HG03097 (cell line): ENCODE measurements around the gene SERF1A.
A peak's percentile ranks its signal among the peaks of the same experiment; 100 is the strongest.
"Not testable (repeated sequence)": the region's sequence is repeated elsewhere in the genome, so short reads cannot be mapped to it uniquely, and the experiment has no call there.

Experiments used
- ATAC-seq: cut with Tn5 transposase; IDR thresholded peaks from one replicate; pipeline ENCODE4 v1.9.1; 2021; ENCODE audit not compliant: unreplicated experiment, low FRiP score

SERF1A gene

DNA sequence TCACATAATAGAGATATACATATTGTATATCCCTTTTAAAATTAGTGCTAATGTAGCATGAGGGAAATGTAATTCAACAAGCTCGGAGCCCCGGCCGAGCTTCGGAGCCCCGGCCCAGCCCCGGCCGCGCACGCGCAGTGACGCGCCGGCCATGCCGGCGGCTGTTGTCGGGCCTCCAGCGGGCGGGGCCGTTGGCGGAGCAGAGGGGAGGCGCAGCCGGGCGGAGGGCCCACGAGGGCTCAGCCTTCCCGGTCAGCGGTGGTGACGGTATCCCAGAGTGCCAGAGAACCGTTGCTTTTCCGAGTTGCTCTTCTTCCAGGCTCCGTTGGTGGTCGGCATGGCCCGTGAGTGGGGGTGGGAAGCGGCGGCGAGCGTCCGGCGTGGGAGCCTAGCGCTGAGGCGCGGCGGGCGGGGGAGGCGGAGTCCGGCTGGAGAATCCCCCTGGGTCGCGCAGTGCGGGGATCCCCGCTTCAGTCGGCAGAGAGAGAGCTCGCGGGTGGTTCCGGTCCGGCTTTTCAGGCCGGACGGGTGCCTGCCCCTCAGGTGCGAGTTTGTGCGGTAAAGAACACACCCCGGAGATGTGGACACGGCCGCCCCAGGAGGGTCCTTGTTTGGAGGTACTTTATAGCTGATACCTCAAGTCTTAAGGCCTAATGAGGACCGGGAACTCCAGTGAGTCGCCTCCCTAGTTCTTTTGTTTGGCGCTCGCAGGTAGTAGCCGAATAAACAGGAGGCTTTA, at the start of gene SERF1A:
Gene SERF1A (plus strand): TSS at position 137 of the 739 bp plus-strand sequence. CDS start 201 bp downstream, at position 338.
- ATAC-seq, result peak; percentile 85

- not testable (repeated sequence) for ATAC-seq
These were observed 33.7 kb upstream of the SERF1A start for GRCh38 chr5:70866778-70867177.

DNA sequence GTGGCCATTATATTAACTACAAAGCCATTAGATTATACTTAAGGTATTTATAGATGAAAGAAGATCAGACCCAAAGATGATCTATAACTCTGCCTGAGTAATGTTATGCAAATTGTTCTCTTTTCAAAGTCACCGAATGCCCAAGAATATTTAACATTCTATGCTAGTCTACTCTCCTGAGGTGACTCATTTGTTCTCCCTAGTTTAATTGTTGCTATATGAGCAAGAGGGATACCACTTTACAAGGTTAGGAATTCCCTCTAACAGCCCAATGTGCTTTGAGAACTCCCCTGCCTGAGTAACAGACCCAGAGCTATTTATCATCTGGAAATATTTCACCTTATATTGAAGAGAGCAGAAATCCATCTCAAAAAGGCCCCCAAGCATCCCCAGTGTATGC, 29.8 kb upstream of the SERF1A start:
- not testable (repeated sequence) for ATAC-seq

DNA sequence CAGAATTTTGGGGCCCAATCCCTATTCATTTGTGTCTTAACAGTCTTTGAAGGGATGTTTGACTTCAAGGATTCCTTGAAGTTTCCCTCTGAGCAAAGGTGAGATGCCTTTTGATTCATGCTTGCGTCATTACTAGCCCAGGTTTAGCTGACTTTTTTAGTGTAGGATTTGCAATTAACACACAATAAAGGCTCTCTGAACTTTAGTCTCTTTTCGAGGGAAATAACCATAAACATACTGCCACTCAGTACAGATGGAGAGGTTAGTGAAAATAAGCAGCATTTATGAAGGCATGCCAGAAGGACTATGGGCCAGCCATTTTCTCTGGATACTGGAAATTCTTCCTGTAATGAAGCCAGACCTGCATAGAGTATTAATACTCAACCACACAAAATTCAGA, 4.4 kb upstream of the SERF1A start:
- ATAC-seq, result not testable (repeated sequence)

GRCh38 chr5:70901272-70901571, 753 bp downstream of the SERF1A start:
- ATAC-seq, result peak; percentile 13

- not testable (repeated sequence) for ATAC-seq
These were observed 6.2 kb downstream of the SERF1A start for GRCh38 chr5:70906624-70907023.

- ATAC-seq, result not testable (repeated sequence)
These were observed 16.4 kb downstream of the SERF1A start for GRCh38 chr5:70916829-70917228.

DNA sequence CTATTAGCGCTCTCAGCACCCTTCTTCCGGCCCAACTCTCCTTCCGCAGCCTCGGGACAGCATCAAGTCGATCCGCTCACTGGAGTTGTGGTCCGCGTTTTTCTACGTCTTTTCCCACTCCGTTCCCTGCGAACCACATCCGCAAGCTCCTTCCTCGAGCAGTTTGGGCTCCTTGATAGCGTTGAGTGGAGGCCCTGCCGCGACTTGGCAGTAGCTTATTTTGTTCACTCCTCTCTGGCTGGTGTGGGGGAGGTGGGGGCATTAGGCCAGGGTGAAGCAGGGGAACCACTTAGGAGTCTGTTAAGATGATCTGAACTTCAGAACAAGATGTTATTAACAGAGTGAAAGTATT, 24.7 kb downstream of the SERF1A start:
- not testable (repeated sequence) for ATAC-seq

DNA sequence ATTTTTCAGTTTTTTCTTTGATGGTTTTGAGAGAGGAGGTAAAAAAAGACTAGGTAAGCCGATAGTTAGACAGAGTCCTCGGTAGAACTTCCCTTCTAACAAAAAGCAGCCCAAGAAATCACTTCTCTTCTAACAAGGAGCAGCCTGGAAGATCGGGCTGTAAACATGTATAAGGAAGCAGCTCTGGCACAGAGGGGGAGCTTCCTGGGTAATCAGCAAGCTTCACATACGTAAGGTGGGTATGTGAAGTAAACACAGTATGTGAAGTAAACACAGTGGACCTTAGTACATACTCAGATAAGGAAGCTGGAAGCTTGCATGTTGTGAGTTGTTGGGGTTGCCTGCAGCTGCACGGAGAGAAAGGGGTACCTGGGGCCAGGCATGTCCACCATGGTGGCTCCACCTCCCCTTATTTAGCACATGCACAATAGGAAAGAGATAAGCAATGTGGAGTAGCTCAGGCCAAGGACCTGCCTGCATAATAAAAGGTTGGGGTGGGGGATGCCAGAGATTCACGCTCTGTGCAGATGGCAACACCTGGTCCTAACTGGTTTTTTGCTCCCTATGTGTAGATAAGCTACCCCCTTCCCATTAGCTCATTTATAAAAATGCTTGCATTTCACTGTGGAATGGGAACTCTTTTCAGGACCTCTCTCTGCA, 31.4 kb downstream of the SERF1A start:
- not testable (repeated sequence) for ATAC-seq

DNA sequence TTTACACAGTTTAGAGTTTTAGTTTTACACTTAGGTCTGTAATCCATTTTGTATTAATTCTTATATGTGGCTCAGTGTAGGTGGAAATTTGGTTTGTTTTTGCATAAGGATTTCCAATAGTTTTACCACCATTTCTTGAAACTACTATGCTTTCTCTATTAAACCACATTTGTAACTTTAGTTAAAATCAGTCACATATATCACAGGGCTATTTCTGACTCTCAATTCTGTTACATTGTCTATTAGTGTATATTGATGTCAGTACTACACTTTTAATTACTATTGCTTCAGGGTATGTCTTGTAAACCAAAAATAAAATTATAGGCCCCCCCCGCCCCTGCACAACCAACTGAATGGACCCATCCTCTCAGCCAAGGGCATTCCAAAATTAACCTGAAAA, 32.1 kb downstream of the SERF1A start:
- ATAC-seq, result not testable (repeated sequence)

- ATAC-seq, result not testable (repeated sequence)
These were observed 52.6 kb downstream of the SERF1A start for GRCh38 chr5:70953068-70953467.
